ENCODE results near the gene PSMD1.
A peak's percentile ranks its signal among the peaks of the same experiment; 100 is the strongest.
"Not testable (repeated sequence)": the region's sequence is repeated elsewhere in the genome, so short reads cannot be mapped to it uniquely, and the experiment has no call there.

PSMD1 gene

DNA sequence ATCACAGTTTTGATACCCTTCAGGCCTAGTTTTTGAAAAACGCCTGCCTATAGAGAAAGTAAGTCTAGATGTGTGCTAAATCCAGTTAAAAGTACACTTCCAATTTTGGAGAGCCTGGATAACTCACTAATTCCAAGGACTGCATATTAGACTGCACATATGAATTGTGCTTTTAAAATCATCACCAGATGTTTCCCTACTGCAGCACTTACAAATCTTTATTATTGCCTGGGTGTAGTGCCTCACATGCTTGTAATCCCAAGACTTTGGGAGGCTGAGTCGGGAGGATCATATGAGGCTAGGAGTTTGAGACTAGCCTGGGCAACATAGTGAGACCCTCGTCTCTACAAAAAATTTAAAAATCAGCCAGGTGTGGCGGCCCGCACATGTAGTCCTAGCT is 104.0 kb downstream of the PSMD1 start:
- DNase-seq (ENCODE audit: low spot score), result no peak

DNA sequence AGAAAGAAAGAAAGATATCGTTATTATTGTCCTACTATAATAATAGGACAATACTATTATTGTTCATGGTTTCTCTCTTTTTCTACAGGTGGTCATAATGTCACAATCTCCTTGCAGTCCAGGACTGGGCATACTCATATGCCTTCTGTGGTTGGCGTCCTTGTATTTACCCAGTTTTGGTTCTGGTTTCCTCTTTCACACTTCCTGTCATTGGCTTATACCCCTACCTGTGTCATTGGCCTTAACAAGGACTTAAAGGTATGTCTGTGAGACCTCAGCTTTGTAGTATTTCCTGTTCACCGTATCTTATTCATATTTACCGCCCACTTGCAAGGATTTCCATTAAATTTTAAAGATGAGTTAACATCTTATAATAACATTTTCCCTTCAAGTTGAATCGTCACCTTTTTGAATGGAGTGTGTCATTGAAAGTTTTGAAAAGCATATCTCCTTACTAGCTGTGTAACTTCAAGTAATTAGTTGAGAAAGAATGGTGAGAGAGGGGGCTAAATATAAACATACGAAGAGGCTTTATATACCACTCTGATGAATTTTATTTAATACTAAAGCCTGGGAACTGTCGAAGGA is 104.7 kb downstream of the PSMD1 start:
- DNase-seq (ENCODE audit: low spot score), result no peak

- DNase-seq (ENCODE audit: low spot score), result peak; percentile 31
Measured at GRCh38 chr2:231161877-231162329, 105.2 kb downstream of the PSMD1 start.

- no peak for DNase-seq (ENCODE audit: low spot score)
Measured at GRCh38 chr2:231163011-231163410, 106.3 kb downstream of the PSMD1 start.

DNA sequence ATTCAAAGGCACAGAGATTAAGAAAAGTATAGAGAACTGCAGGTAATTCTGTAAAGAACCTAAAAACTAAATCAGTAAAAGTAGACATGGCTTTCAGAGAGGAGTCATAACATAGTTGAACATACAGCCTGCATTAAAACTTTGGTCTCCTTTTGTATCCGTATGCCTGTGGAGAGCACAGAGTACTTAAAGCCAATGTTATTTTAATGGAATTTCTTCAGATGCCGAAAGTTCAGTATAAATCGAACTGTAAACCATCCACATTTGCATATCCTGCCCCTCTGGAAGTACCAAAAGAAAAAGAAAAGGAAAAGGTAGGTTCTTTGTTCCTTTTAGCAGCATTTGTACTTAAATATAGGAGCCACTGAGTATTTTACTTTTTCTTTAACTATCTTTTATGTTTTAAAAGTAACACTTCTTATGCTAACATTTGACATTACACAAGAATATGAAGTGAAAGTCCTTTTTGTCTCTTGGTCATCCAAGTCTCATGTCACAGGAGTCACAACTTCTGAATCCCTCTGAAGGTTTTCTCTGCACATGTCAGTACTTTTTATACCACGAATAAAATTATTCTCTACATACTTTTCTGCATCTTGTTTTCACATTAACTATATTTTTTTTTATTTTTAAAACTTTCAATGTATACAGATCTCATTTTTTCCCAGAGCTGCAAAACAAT is 106.9 kb downstream of the PSMD1 start:
- no peak for DNase-seq (ENCODE audit: low spot score)

DNA sequence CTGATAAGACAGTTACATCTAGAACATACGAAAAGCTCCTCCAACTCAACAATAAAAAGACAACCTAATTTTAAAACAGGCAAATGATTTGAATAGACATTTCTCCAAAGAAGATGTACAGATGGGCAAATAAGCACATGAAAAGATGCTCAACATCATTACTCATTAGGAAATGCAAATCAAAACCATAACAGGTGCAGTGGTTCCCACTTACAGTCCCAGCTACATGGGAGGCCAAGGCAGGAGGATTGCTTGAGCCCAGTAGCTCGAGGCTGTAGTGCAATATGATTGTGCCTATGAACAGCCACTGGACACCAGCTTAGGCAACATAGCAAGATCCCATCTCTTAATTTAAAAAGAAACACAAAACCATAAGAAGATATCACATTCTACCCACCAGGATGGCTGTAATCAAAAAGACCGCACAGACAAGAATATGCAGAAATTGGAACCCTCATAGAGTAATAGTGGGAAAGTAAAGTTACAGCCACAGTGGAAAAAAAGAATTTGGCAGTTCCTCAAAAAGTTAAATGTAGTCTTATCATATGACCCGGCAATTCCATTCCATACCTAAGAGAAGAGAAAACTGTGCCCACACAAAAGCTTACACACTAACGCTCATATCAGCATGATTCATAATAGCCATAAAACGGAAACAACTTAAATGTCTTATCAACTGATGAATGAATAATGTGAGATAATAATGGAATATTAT is 111.2 kb downstream of the PSMD1 start:
- no peak for DNase-seq (ENCODE audit: low spot score)

- no peak for DNase-seq (ENCODE audit: low spot score)
Measured at GRCh38 chr2:231168460-231169139, 111.9 kb downstream of the PSMD1 start.

GRCh38 chr2:231169488-231169887 is 112.8 kb downstream of the PSMD1 start:
- DNase-seq (ENCODE audit: low spot score), result no peak

DNA sequence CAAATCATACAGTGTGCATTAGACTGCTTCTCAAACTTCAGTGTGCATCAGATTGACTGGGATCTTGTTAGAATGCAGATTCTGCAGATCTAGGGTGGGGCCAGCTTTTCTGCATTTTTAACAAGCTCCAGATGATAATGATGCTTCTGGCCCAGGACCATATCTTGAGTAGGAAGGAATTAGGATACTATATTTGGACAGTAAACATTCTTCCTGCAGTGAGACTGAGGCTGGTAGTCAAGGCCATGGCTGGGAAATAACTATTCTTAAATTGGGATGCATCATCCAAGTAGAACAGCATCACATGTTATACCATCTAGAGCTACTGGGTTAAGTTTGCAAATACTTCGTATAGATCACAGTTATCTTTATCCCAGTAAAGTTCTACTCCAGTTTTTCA is 113.4 kb downstream of the PSMD1 start:
- DNase-seq (ENCODE audit: low spot score), result no peak

- no peak for DNase-seq (ENCODE audit: low spot score)
Measured at GRCh38 chr2:231172025-231172424, 115.4 kb downstream of the PSMD1 start.

DNA sequence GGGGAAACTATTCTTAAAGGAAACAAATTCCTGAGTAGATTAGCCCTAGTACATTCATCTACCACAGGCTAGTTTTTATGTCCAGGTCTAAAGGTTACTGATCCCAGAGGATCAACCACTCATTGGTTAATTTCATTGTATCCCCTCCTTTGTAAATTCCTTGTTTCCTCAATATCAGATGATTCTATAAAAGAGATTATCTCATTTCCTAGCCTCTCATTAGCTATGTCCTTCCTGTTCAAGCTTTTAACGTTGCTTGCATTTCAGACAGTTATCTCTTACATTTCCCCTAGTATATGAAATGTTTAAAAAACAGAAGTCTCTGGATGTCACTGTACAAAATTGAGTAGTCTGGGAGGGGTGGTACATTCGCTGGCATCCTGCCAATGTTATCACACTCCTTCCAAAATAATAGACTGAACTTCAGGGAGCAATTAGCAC is 117.6 kb downstream of the PSMD1 start:
- DNase-seq (ENCODE audit: low spot score), result no peak

GRCh38 chr2:231176066-231176465 is 119.4 kb downstream of the PSMD1 start:
- DNase-seq (ENCODE audit: low spot score), result no peak

DNA sequence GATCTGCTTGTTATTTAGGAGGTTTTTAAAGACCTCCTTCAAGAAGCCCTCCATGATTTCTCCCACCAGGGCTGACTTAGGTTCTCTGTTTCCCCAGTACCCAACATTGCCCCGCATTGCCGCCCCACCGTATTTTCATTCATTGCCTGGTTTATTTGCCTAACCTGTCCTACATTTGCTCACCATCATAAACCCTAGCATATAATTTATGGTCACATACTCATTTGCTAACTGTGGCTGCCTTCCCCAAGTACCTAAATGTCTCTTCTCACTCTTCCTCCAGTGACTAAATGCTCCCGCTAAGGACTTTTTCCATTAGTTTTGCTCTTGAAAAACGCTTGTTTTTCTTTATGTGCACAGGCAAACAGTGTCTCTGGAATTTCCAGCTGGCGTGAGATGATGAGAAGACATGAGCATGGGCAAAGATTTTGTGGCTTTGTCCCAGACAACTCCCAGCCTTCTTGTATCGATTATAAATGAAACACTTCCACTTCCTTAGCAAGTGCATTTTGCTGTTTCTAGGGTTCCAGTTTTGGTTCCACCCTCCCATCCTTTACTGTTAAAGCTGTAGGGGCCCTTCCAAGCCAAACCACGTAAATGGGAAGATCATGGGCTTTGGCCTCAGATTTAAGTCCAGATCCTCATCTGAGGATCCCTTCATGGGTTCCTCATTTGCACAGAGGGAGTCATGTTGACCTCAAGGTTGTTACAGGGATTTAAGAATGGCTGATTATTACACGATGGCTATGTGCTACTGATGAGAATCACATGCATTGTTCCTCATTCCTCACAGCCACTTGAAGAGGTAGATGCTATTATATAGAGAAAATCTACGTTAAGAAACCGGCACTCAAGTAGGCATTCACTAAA is 120.7 kb downstream of the PSMD1 start:
- no peak for DNase-seq (ENCODE audit: low spot score)

DNA sequence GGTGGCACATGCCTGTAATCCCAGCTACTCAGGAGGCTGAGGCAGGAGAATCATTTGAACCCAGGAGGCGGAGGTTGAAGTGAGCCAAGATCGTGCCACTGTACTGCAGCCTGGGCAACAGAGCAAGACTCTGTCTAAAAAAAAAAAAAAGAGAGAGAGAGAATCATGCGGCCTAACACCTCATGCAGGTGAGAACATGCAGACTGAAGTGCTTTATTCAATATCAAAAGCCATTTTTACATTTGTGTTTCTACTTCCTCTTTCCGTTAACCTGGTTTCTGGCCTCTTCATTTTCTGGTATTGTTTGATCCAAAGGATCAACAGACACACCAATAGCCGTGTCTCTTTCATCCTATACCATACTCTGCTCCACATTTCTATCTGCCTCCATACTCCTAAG is 122.1 kb downstream of the PSMD1 start:
- not testable (repeated sequence) for DNase-seq (ENCODE audit: low spot score)

DNA sequence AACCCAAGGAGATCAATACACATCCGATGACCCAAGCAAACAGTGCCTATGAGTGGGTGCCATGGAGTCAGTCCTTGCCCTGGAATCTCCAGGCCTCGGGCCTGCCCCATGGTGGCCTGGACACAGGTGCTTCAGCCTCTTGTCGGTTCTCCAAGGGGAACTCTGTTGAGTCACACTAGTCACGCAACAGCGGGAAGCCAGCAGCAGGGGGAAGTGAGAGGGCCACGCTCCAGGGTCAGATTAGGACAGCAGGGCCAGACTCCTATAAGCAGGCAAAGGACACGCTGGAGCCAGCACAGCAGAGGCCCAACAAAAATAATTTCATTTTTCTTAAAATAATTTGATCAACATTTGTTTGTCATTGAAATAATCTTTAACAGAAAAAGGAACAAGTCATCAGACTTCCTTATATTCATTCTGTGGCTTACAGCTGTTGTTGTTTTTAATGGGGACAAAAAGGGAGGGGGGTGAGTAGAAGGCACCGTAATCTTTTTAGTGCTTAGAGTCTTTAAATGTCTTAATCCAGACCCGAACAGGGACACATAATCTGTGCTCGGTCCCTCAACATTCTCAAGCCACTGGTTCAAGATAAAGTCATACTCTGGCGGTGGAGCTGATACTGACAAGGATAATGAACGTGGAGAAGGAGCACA is 125.3 kb downstream of the PSMD1 start:
- DNase-seq (ENCODE audit: low spot score), result peak; percentile 20

GRCh38 chr2:231182513-231182899 is 125.8 kb downstream of the PSMD1 start:
- no peak for DNase-seq (ENCODE audit: low spot score)

DNA sequence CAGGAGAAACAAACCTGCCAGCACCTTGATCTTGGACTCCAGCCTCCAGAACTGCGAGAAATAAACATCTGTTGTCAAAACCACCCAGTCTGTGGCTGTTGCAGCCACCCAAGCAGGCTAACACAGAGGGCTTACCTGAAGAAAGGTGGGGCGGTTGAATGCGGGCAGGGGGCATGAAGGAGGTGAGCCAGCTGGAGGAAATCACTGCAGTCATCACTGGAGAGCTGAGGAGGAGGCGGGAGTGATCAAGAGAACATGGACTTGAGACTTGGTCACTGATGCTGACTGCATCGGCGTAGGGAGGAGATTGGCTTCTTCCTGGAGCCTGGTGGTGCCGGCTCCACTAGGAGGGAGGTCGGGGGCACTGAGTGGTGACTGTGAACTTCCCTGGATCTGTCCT is 127.2 kb downstream of the PSMD1 start:
- DNase-seq (ENCODE audit: low spot score), result no peak

DNA sequence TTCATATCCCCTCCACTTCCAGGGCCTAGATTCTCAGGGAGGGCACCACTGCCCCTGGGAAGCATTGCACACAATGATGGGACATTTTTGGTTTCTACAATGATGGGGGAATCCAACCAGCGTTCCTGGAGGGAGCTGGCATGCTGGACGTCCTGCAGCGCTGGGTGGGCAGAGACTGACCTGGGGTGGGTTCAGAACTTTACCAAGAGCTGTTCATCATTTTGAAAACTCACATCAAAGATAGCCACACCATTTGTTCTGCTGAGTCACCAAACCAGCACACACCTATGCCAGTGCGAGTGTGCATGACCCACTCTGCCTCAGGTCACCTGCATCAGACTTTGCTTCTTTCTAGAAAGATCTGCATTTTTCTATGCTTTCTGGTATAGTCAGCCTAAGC is 127.7 kb downstream of the PSMD1 start:
- DNase-seq (ENCODE audit: low spot score), result no peak

- DNase-seq (ENCODE audit: low spot score), result no peak
Measured at GRCh38 chr2:231185050-231185725, 128.5 kb downstream of the PSMD1 start.

DNA sequence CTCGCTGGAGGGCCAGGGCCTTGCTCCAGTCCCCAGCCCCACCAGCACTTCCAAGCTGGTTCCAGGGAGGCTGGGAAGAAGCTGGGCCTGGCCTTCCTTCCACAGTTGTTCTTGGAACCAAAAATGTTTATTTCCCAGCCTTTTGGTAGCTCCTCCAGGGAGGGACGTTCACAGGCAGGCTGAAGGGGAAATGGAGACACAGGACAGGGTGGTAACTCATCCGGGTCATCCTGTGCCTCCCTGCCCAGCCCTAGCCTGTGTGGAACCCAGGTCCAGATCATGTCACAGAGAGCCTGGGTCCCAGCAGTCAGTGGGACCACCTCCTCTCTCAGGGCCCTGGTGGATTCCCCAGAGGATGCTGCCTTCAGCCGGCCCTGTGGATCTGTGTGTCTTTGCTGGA is 129.2 kb downstream of the PSMD1 start:
- DNase-seq (ENCODE audit: low spot score), result no peak

GRCh38 chr2:231186325-231186724 is 129.7 kb downstream of the PSMD1 start:
- no peak for DNase-seq (ENCODE audit: low spot score)
